Mesenchymal stem cell (in vitro differentiated cells and primary cell): Measurements from ENCODE around the gene GLCE.
A peak's percentile ranks its signal among the peaks of the same experiment; 100 is the strongest.

Source experiments
- DNase-seq: peaks from one replicate; pipeline ENCODE4 v3.0.0-alpha.2; 2013
- H2AFZ ChIP-seq: one replicate; pipeline ENCODE4 v1.6.1; 2013; ENCODE audit warnings: low read depth, mild to moderate bottlenecking, control low read depth, inconsistent platforms, low read length, moderate library complexity
- H2AK5ac ChIP-seq: 2 replicates; pipeline ENCODE4 v1.6.1; 2013; ENCODE audit warnings: low read length, moderate library complexity, mild to moderate bottlenecking, inconsistent platforms; ENCODE audit not compliant: severe bottlenecking
- H2BK120ac ChIP-seq: one replicate; pipeline ENCODE4 v1.6.1; 2013; ENCODE audit warnings: low read depth, mild to moderate bottlenecking, inconsistent platforms, low read length, moderate library complexity
- H2BK12ac ChIP-seq, 2 experiments: one replicate each; pipeline ENCODE4 v1.6.1; 2013; ENCODE audit warnings: inconsistent platforms in 2 of 2, low read length in 2 of 2, mild to moderate bottlenecking in 2 of 2, moderate library complexity in 2 of 2, control low read depth in 1 of 2
- H2BK15ac ChIP-seq: one replicate; pipeline ENCODE4 v1.6.1; 2013; ENCODE audit warnings: mild to moderate bottlenecking, low read depth, inconsistent platforms; ENCODE audit not compliant: poor library complexity, severe bottlenecking
- H2BK5ac ChIP-seq: 2 replicates; pipeline ENCODE4 v1.6.1; 2013; ENCODE audit warnings: low read depth, mild to moderate bottlenecking, low read length, control low read depth, inconsistent platforms; ENCODE audit not compliant: poor library complexity, severe bottlenecking
- H3K14ac ChIP-seq, 2 experiments: one replicate each; pipeline ENCODE4 v1.6.1; 2013; ENCODE audit warnings: inconsistent platforms in 2 of 2, low read length in 2 of 2, control low read depth in 1 of 2, mild to moderate bottlenecking in 1 of 2, moderate library complexity in 1 of 2
- H3K18ac ChIP-seq, 2 experiments: one replicate each; pipeline ENCODE4 v1.6.1; 2013; ENCODE audit warnings: inconsistent platforms in 2 of 2, low read length in 2 of 2, control low read depth in 1 of 2, low read depth in 1 of 2, mild to moderate bottlenecking in 1 of 2
- H3K23ac ChIP-seq, 2 experiments: one replicate each; pipeline ENCODE4 v1.6.1; 2013; ENCODE audit warnings: inconsistent platforms in 2 of 2, low read length in 2 of 2, mild to moderate bottlenecking in 2 of 2, moderate library complexity in 2 of 2, control low read depth in 1 of 2
- H3K27ac ChIP-seq: 2 replicates; pipeline ENCODE4 v1.5.1; 2013; ENCODE audit warnings: mild to moderate bottlenecking, moderate library complexity, low read length, control low read depth, inconsistent platforms; ENCODE audit not compliant: poor library complexity, severe bottlenecking
- H3K27me3 ChIP-seq, 2 experiments: 2 replicates each; pipeline versions ENCODE4 v1.6.1 to v1.7.0; 2013; ENCODE audit warnings: low read length in 2 of 2, mild to moderate bottlenecking in 2 of 2, moderate library complexity in 2 of 2, control low read depth in 1 of 2, inconsistent platforms in 1 of 2; ENCODE audit not compliant: control insufficient read depth in 1 of 2, insufficient read depth in 1 of 2
- H3K36me3 ChIP-seq, 2 experiments: 2 replicates each; pipeline versions ENCODE4 v1.6.1 to v1.7.0; 2013; ENCODE audit warnings: low read length in 2 of 2, control low read depth in 1 of 2, inconsistent platforms in 1 of 2, low read depth in 1 of 2, mild to moderate bottlenecking in 1 of 2; ENCODE audit not compliant: insufficient read depth in 2 of 2, control insufficient read depth in 1 of 2
- H3K4ac ChIP-seq, 2 experiments: one replicate each; pipeline ENCODE4 v1.6.1; 2013; ENCODE audit warnings: inconsistent platforms in 2 of 2, low read length in 2 of 2, mild to moderate bottlenecking in 2 of 2, moderate library complexity in 2 of 2, control low read depth in 1 of 2, low read depth in 1 of 2
- H3K4me1 ChIP-seq: 2 replicates; pipeline ENCODE4 v1.6.1; 2013; ENCODE audit warnings: low read depth, low read length, control low read depth; ENCODE audit not compliant: control insufficient read depth, insufficient read depth
- H3K4me2 ChIP-seq: 2 replicates; pipeline ENCODE4 v1.6.1; 2013; ENCODE audit warnings: low read length, mild to moderate bottlenecking, inconsistent platforms; ENCODE audit not compliant: poor library complexity, severe bottlenecking
- H3K4me3 ChIP-seq, 2 experiments: 2 replicates each; pipeline versions ENCODE4 v1.5.1 to v1.7.0; 2013; ENCODE audit warnings: low read length in 2 of 2, mild to moderate bottlenecking in 2 of 2, control low read depth in 1 of 2, low read depth in 1 of 2; ENCODE audit not compliant: insufficient read depth in 1 of 2
- H3K79me1 ChIP-seq: replicated peaks from 2 replicates; pipeline ENCODE4 v1.6.1; 2013; ENCODE audit warnings: mild to moderate bottlenecking, control low read depth, low read length, inconsistent platforms; ENCODE audit not compliant: poor library complexity, severe bottlenecking
- H3K9ac ChIP-seq: 2 replicates; pipeline ENCODE4 v1.7.0; 2013; ENCODE audit warnings: mild to moderate bottlenecking, low read length, moderate library complexity
- H3K9me3 ChIP-seq: 2 replicates; pipeline ENCODE4 v1.7.0; 2013; ENCODE audit warnings: mild to moderate bottlenecking, low read length; ENCODE audit not compliant: control insufficient read depth
- H4K8ac ChIP-seq: one replicate; pipeline ENCODE4 v1.6.1; 2013; ENCODE audit warnings: inconsistent platforms, mild to moderate bottlenecking, low read length, moderate library complexity
- H4K91ac ChIP-seq: one replicate; pipeline ENCODE4 v1.6.1; 2013; ENCODE audit warnings: mild to moderate bottlenecking, low read length, inconsistent platforms
- WGBS: methylation state at CpG from one replicate; pipeline ENCODE4 v1.1.7; 2013; ENCODE audit warnings: mixed read lengths; 5-methylcytosine and 5-hydroxymethylcytosine counted together

Gene GLCE

GRCh38 chr15:69302929-69303328 is 142.5 kb downstream of the GLCE start:
- no peak for DNase-seq
- Histone ChIP-seq H3K79me1 (no peaks in the 10 kb centered on the region), H3K27ac (no peak overlapping the region), H4K8ac (no peak overlapping the region), H3K14ac (no peak overlapping the region), H3K18ac (no peak overlapping the region), H2BK15ac (no peak overlapping the region), H3K27me3 (peaks cover 9 to 19% of the 10 kb centered on the region in 2 experiments), H3K4me2 (no peak overlapping the region), H2AK5ac (no peak overlapping the region), H3K9me3 (no peaks in the 10 kb centered on the region), H2BK12ac (peak overlapping the region in 1 of 2 experiments; percentile 40), H3K36me3 (peaks cover 0 to 5% of the 10 kb centered on the region in 2 experiments), H4K91ac (peak overlapping the region; percentile 41), H2AFZ (no peak overlapping the region), H2BK5ac (no peak overlapping the region), H3K4me1 (peaks cover 40% of the 10 kb centered on the region), H3K4me3 (no peak overlapping the region), H3K9ac (peak overlapping the region; percentile 12), H2BK120ac (no peak overlapping the region), H3K4ac (no peak overlapping the region), H3K23ac (no peak overlapping the region)
- 0% methylated on average over 1 of the region's 3 CpGs for WGBS

GRCh38 chr15:69303337-69304181 is 143.1 kb downstream of the GLCE start:
- no peak overlapping the region for H2AFZ ChIP-seq
- H3K9me3 ChIP-seq, result no peaks in the 10 kb centered on the region
- H3K14ac ChIP-seq, result no peak overlapping the region
- H3K23ac ChIP-seq, result no peak overlapping the region
- H3K27me3 ChIP-seq, result peaks cover 3 to 13% of the 10 kb centered on the region in 2 experiments
- H3K9ac ChIP-seq, result peak overlapping the region; percentile 26
- H3K4me2 ChIP-seq, result no peak overlapping the region
- peak overlapping the region; percentile 22 for H2BK120ac ChIP-seq
- peaks cover 38% of the 10 kb centered on the region for H3K4me1 ChIP-seq
- H2BK12ac ChIP-seq, result peak overlapping the region; percentile 82 to 86
- H4K91ac ChIP-seq, result peak overlapping the region; percentile 41
- DNase-seq, result no peak
- H4K8ac ChIP-seq, result no peak overlapping the region
- H3K36me3 ChIP-seq, result peaks cover 0 to 5% of the 10 kb centered on the region in 2 experiments
- H3K4ac ChIP-seq, result peak overlapping the region in 1 of 2 experiments; percentile 34
- peak overlapping the region; percentile 25 for H3K27ac ChIP-seq
- peak overlapping the region; percentile 20 for H2AK5ac ChIP-seq
- no peaks in the 10 kb centered on the region for H3K79me1 ChIP-seq
- 80% methylated on average over 6 of the region's 6 CpGs for WGBS
- no peak overlapping the region for H3K4me3 ChIP-seq
- H2BK5ac ChIP-seq, result peak overlapping the region; percentile 24
- H3K18ac ChIP-seq, result peak overlapping the region in 1 of 2 experiments; percentile 55
- no peak overlapping the region for H2BK15ac ChIP-seq

GRCh38 chr15:69304182-69304545 is 143.7 kb downstream of the GLCE start:
- peak overlapping the region in 1 of 2 experiments; percentile 55 for H3K18ac ChIP-seq
- H3K14ac ChIP-seq, result no peak overlapping the region
- no peak overlapping the region for H3K4ac ChIP-seq
- H3K27me3 ChIP-seq, result peaks cover 3 to 12% of the 10 kb centered on the region in 2 experiments
- peaks cover 32% of the 10 kb centered on the region for H3K4me1 ChIP-seq
- no peak overlapping the region for H2BK120ac ChIP-seq
- H3K9me3 ChIP-seq, result no peaks in the 10 kb centered on the region
- peak overlapping the region; percentile 60 to 82 for H2BK12ac ChIP-seq
- no peak overlapping the region for H4K8ac ChIP-seq
- H3K79me1 ChIP-seq, result no peaks in the 10 kb centered on the region
- H3K4me2 ChIP-seq, result no peak overlapping the region
- H2BK5ac ChIP-seq, result no peak overlapping the region
- H3K27ac ChIP-seq, result peak overlapping the region; percentile 25
- H2BK15ac ChIP-seq, result no peak overlapping the region
- WGBS, result 26% methylated on average over 5 of the region's 5 CpGs
- H3K9ac ChIP-seq, result peak overlapping the region; percentile 26
- no peak overlapping the region for H2AK5ac ChIP-seq
- H3K36me3 ChIP-seq, result peaks cover 0 to 5% of the 10 kb centered on the region in 2 experiments
- H2AFZ ChIP-seq, result no peak overlapping the region
- no peak overlapping the region for H3K4me3 ChIP-seq
- no peak overlapping the region for H4K91ac ChIP-seq
- H3K23ac ChIP-seq, result no peak overlapping the region
- DNase-seq, result peak; percentile 97

GRCh38 chr15:69305204-69305931 is 144.9 kb downstream of the GLCE start:
- DNase-seq, result peak; percentile 95
- Histone ChIP-seq H3K4me1 (peaks cover 23% of the 10 kb centered on the region), H3K9ac (peak overlapping the region; percentile 79), H4K8ac (peak overlapping the region; percentile 8), H3K4me2 (no peak overlapping the region), H3K79me1 (no peaks in the 10 kb centered on the region), H3K23ac (no peak overlapping the region), H2BK15ac (peak overlapping the region; percentile 15), H2BK12ac (peak overlapping the region in 1 of 2 experiments; percentile 92), H3K4ac (no peak overlapping the region), H3K4me3 (no peak overlapping the region), H2AFZ (no peak overlapping the region), H3K14ac (no peak overlapping the region), H2BK5ac (no peak overlapping the region), H3K36me3 (peaks cover 0 to 5% of the 10 kb centered on the region in 2 experiments), H3K27ac (no peak overlapping the region), H2BK120ac (no peak overlapping the region), H2AK5ac (no peak overlapping the region), H4K91ac (peak overlapping the region; percentile 8), H3K18ac (peak overlapping the region in 1 of 2 experiments; percentile 73), H3K27me3 (no peaks in the 10 kb centered on the region), H3K9me3 (no peaks in the 10 kb centered on the region)
- 36% methylated on average over 7 of the region's 20 CpGs for WGBS
